HTERT RPE-1 (cell line): Measurements from ENCODE around the gene SSTR3.
"Not testable (repeated sequence)": the region's sequence is repeated elsewhere in the genome, so short reads cannot be mapped to it uniquely, and the experiment has no call there.

Experiments
- in situ Hi-C: fragments of 300-500 bp; cut with MboI; formaldehyde crosslinking; loops from 4 replicates; pipeline ENCODE4 v1.14.3; 2020; ENCODE audit warnings: low sequenced_read_pairs

Gene SSTR3

GRCh38 chr22:37183432-37184379, 28.6 kb downstream of the SSTR3 start:
- in situ Hi-C loops, result no loop called here

- in situ Hi-C loops, result no loop called here
Measured at GRCh38 chr22:37182949-37183245, 29.4 kb downstream of the SSTR3 start.

- in situ Hi-C loops, result no loop called here
Measured at GRCh38 chr22:37182101-37182948, 30.0 kb downstream of the SSTR3 start.

- in situ Hi-C loops, result no loop called here
Measured at GRCh38 chr22:37181681-37182080, 30.6 kb downstream of the SSTR3 start.

GRCh38 chr22:37180531-37181231, 31.6 kb downstream of the SSTR3 start:
- in situ Hi-C loops, result no loop called here

GRCh38 chr22:37179622-37180420, 32.5 kb downstream of the SSTR3 start:
- in situ Hi-C loops, result no loop called here

GRCh38 chr22:37179126-37179470, 33.2 kb downstream of the SSTR3 start:
- in situ Hi-C loops, result no loop called here

- in situ Hi-C loops, result no loop called here
Measured at GRCh38 chr22:37178350-37179125, 33.7 kb downstream of the SSTR3 start.

- in situ Hi-C loops, result no loop called here
Measured at GRCh38 chr22:37177755-37178154, 34.5 kb downstream of the SSTR3 start.

GRCh38 chr22:37177221-37177620, 35.1 kb downstream of the SSTR3 start:
- in situ Hi-C loops, result no loop called here

- in situ Hi-C loops, result no loop called here
Measured at GRCh38 chr22:37176464-37177061, 35.7 kb downstream of the SSTR3 start.

GRCh38 chr22:37175414-37176281, 36.6 kb downstream of the SSTR3 start:
- in situ Hi-C loops, result no loop called here

GRCh38 chr22:37174964-37175363, 37.3 kb downstream of the SSTR3 start:
- in situ Hi-C loops, result no loop called here

GRCh38 chr22:37173709-37174108, 38.6 kb downstream of the SSTR3 start:
- in situ Hi-C loops, result no loop called here

GRCh38 chr22:37172266-37173245, 39.7 kb downstream of the SSTR3 start:
- in situ Hi-C loops, result no loop called here

GRCh38 chr22:37171662-37172061, 40.6 kb downstream of the SSTR3 start:
- in situ Hi-C loops, result no loop called here

GRCh38 chr22:37170689-37171405, 41.4 kb downstream of the SSTR3 start:
- in situ Hi-C loops, result not testable (repeated sequence)
